K562 (cell line): ENCODE data around the gene TMEM86A.

Source experiments
- HDAC8 ChIP-seq: fragments of 450-650 bp; IDR thresholded peaks from 2 replicates; pipeline ENCODE4 v1.6.1; 2016; ENCODE audit warnings: mild to moderate bottlenecking, missing genetic modification characterization, moderate library complexity, missing compliant biosample characterization
- MEF2D ChIP-seq: conservative IDR thresholded peaks from 2 replicates; pipeline ENCODE4 v1.6.1; 2016; ENCODE audit warnings: low read depth, missing genetic modification characterization, missing compliant biosample characterization
- POLR2AphosphoS5 ChIP-seq: IDR thresholded peaks from 2 replicates; pipeline ENCODE4 v1.6.1; 2011; ENCODE audit warnings: mild to moderate bottlenecking, low read depth, low read length, moderate library complexity; ENCODE audit not compliant: control insufficient read depth, insufficient read depth
- RAD21 ChIP-seq, 2 experiments: fragments of 250-450 bp in 1 of 2; fragments of 450-650 bp in 1 of 2; sonication (Bioruptor Pico) in 1 of 2; formaldehyde crosslinking in 1 of 2; IDR thresholded peaks in 1 of 2; conservative IDR thresholded peaks in 1 of 2; 2 replicates each; pipeline versions ENCODE4 v1.4.0 to v1.8.0; 2020 to 2022; ENCODE audit warnings: mild to moderate bottlenecking in 2 of 2, moderate library complexity in 1 of 2
- SREBF1 ChIP-seq: fragments of 150-350 bp; IDR thresholded peaks from 2 replicates; pipeline ENCODE4 v1.6.1; 2014; ENCODE audit warnings: antibody characterized with exemption, low read depth, low read length, borderline replicate concordance
- TAF1 ChIP-seq: IDR thresholded peaks from 2 replicates; pipeline ENCODE4 v1.6.1; 2011; ENCODE audit warnings: mild to moderate bottlenecking, low read length, moderate library complexity; ENCODE audit not compliant: insufficient read depth, control insufficient read depth, severe bottlenecking; ENCODE audit errors: extremely low read depth
- ZBTB8A ChIP-seq: fragments of 450-650 bp; IDR thresholded peaks from 2 replicates; pipeline ENCODE4 v1.6.1; 2018; ENCODE audit warnings: mild to moderate bottlenecking, moderate library complexity; ENCODE audit not compliant: partially characterized antibody
- TF ChIP-seq, protein P1 (sequence below): sonication (generic); formaldehyde crosslinking; IDR thresholded peaks from 2 replicates; pipeline ENCODE4 v1.8.1; 2022; ENCODE audit warnings: missing genetic modification reagents
- TF ChIP-seq, protein P2 (sequence below), 2 experiments: fragments of 250-450 bp in 1 of 2; fragments of 450-650 bp in 1 of 2; sonication (Bioruptor Pico) in 1 of 2; IDR thresholded peaks; 2 replicates each; pipeline versions ENCODE4 v1.6.1 to v1.8.0; 2016 to 2021; ENCODE audit warnings: mild to moderate bottlenecking in 2 of 2, moderate library complexity in 2 of 2, missing compliant biosample characterization in 1 of 2, missing genetic modification characterization in 1 of 2
- TF ChIP-seq, protein P3 (sequence below), 3 experiments: IDR thresholded peaks in 2 of 3; conservative IDR thresholded peaks in 1 of 3; 2 replicates each; pipeline ENCODE4 v1.5.1; 2011 to 2012; ENCODE audit warnings: low read length in 3 of 3, mild to moderate bottlenecking in 3 of 3, control low read depth in 2 of 3, improper control_type of control experiment in 1 of 3, inconsistent platforms in 1 of 3, low read depth in 1 of 3, mixed read lengths in 1 of 3, moderate library complexity in 1 of 3; ENCODE audit not compliant: insufficient read depth in 2 of 3
- TF ChIP-seq, protein P4 (sequence below): fragments of 450-650 bp; formaldehyde crosslinking; IDR thresholded peaks from 2 replicates; pipeline ENCODE4 v1.4.0; 2022; ENCODE audit warnings: missing genetic modification characterization
- TF ChIP-seq, protein P5 (sequence below): fragments of 450-650 bp; conservative IDR thresholded peaks from 2 replicates; pipeline ENCODE4 v1.6.1; 2016; ENCODE audit warnings: missing genetic modification characterization, low read depth, mild to moderate bottlenecking, control low read depth, missing compliant biosample characterization

DNA sequence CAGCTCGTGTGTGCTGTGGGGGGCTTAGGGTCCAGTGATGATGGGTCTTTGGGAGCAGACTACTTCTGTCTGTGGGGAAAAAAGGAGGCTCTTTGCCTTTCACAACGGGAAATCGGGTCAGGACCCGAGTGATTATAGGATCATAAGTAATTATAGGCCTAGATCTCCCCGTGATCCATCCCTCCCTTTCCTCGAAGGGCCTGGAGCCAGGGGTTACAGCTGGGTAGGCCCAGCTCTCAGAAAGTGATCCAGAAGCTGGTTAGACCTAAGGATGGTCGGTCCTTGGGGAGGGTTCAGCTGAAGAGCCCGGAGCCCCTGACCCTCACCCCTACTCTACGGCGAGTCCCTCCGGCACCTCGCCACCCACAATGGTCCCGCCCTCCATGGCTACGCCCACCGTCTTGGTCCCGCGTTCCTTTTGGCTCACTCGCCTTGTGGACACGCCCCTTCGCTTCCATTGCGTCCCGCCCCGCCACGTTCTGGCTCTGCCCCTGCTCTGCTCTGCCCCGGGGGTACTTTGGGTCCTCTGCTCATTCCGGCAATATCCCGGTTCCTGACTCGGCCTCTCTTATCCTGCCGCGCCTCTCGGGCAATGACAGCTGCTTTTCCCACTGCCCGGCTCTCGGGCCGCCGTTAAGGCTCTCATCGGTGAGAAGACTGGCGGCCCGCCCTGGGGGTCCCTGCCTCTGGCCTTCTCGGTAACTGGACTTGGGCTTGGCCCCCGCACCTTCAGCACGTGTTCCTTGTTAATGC is 22.4 kb downstream of the TMEM86A start:
- TF ChIP-seq POLR2AphosphoS5 = no peak
- TF ChIP-seq ZBTB8A = no peak
- TF ChIP-seq, protein P1, sequence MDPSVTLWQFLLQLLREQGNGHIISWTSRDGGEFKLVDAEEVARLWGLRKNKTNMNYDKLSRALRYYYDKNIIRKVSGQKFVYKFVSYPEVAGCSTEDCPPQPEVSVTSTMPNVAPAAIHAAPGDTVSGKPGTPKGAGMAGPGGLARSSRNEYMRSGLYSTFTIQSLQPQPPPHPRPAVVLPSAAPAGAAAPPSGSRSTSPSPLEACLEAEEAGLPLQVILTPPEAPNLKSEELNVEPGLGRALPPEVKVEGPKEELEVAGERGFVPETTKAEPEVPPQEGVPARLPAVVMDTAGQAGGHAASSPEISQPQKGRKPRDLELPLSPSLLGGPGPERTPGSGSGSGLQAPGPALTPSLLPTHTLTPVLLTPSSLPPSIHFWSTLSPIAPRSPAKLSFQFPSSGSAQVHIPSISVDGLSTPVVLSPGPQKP = no peak
- no peak for TF ChIP-seq MEF2D (tag)
- TF ChIP-seq, protein P2, sequence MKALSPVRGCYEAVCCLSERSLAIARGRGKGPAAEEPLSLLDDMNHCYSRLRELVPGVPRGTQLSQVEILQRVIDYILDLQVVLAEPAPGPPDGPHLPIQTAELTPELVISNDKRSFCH (CRISPR knock-in tag; IDR thresholded peaks at IDR 0.05) = no peak
- TF ChIP-seq, protein P2 (tag; IDR thresholded peaks at IDR 0.05) = no peak
- TF ChIP-seq, protein P3, sequence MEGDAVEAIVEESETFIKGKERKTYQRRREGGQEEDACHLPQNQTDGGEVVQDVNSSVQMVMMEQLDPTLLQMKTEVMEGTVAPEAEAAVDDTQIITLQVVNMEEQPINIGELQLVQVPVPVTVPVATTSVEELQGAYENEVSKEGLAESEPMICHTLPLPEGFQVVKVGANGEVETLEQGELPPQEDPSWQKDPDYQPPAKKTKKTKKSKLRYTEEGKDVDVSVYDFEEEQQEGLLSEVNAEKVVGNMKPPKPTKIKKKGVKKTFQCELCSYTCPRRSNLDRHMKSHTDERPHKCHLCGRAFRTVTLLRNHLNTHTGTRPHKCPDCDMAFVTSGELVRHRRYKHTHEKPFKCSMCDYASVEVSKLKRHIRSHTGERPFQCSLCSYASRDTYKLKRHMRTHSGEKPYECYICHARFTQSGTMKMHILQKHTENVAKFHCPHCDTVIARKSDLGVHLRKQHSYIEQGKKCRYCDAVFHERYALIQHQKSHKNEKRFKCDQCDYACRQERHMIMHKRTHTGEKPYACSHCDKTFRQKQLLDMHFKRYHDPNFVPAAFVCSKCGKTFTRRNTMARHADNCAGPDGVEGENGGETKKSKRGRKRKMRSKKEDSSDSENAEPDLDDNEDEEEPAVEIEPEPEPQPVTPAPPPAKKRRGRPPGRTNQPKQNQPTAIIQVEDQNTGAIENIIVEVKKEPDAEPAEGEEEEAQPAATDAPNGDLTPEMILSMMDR (IDR thresholded peaks at IDR 0.05 in 2 of 3, conservative IDR thresholded peaks at IDR 0.05 in 1 of 3; ENCODE audit: insufficient read depth in 2 of 3, low read depth in 1 of 3, low read length in 3 of 3) = no peak
- TF ChIP-seq, protein P4, sequence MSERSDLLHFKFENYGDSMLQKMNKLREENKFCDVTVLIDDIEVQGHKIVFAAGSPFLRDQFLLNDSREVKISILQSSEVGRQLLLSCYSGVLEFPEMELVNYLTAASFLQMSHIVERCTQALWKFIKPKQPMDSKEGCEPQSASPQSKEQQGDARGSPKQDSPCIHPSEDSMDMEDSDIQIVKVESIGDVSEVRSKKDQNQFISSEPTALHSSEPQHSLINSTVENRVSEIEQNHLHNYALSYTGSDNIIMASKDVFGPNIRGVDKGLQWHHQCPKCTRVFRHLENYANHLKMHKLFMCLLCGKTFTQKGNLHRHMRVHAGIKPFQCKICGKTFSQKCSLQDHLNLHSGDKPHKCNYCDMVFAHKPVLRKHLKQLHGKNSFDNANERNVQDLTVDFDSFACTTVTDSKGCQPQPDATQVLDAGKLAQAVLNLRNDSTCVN (CRISPR knock-in tag) = no peak
- TF ChIP-seq TAF1 = no peak
- TF ChIP-seq, protein P5, sequence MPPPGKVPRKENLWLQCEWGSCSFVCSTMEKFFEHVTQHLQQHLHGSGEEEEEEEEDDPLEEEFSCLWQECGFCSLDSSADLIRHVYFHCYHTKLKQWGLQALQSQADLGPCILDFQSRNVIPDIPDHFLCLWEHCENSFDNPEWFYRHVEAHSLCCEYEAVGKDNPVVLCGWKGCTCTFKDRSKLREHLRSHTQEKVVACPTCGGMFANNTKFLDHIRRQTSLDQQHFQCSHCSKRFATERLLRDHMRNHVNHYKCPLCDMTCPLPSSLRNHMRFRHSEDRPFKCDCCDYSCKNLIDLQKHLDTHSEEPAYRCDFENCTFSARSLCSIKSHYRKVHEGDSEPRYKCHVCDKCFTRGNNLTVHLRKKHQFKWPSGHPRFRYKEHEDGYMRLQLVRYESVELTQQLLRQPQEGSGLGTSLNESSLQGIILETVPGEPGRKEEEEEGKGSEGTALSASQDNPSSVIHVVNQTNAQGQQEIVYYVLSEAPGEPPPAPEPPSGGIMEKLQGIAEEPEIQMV (tag) = no peak
- TF ChIP-seq SREBF1 = no peak
- TF ChIP-seq RAD21 (CRISPR knock-in tag; conservative IDR thresholded peaks at IDR 0.05 in 1 of 2, IDR thresholded peaks at IDR 0.05 in 1 of 2) = no peak
- no peak for TF ChIP-seq HDAC8
